Esophagus squamous epithelium (tissue), 4 donors: ENCODE results near the gene NOSTRIN.

Experiments
- POLR2A ChIP-seq, 4 donors: fragments of 450-650 bp; IDR thresholded peaks; one replicate each; pipeline ENCODE4 v1.6.1; 2017; ENCODE audit warnings: antibody characterized with exemption in 4 of 4, mild to moderate bottlenecking in 4 of 4, moderate library complexity in 3 of 4
- TF ChIP-seq, protein P1 (sequence below), 6 experiments: fragments of 450-650 bp in 4 of 6; fragments of 200-600 bp in 2 of 6; sonication (generic) in 2 of 6; IDR thresholded peaks; one replicate each; pipeline ENCODE4 v1.5.1; 2016 to 2019; ENCODE audit warnings: antibody characterized with exemption in 6 of 6, mild to moderate bottlenecking in 4 of 6, moderate library complexity in 4 of 6

- TF ChIP-seq, protein P1, sequence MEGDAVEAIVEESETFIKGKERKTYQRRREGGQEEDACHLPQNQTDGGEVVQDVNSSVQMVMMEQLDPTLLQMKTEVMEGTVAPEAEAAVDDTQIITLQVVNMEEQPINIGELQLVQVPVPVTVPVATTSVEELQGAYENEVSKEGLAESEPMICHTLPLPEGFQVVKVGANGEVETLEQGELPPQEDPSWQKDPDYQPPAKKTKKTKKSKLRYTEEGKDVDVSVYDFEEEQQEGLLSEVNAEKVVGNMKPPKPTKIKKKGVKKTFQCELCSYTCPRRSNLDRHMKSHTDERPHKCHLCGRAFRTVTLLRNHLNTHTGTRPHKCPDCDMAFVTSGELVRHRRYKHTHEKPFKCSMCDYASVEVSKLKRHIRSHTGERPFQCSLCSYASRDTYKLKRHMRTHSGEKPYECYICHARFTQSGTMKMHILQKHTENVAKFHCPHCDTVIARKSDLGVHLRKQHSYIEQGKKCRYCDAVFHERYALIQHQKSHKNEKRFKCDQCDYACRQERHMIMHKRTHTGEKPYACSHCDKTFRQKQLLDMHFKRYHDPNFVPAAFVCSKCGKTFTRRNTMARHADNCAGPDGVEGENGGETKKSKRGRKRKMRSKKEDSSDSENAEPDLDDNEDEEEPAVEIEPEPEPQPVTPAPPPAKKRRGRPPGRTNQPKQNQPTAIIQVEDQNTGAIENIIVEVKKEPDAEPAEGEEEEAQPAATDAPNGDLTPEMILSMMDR (IDR thresholded peaks at IDR 0.05), result no peak
- TF ChIP-seq POLR2A (IDR thresholded peaks at IDR 0.05), result no peak
These were observed 48.6 kb upstream of the NOSTRIN start for GRCh38 chr2:168753765-168754329.
